ENCODE data around the gene OR2A12.
"Not testable (repeated sequence)": the region's sequence is repeated elsewhere in the genome, so short reads cannot be mapped to it uniquely, and the experiment has no call there.

The OR2A12 gene, protein sequence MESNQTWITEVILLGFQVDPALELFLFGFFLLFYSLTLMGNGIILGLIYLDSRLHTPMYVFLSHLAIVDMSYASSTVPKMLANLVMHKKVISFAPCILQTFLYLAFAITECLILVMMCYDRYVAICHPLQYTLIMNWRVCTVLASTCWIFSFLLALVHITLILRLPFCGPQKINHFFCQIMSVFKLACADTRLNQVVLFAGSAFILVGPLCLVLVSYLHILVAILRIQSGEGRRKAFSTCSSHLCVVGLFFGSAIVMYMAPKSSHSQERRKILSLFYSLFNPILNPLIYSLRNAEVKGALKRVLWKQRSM

DNA sequence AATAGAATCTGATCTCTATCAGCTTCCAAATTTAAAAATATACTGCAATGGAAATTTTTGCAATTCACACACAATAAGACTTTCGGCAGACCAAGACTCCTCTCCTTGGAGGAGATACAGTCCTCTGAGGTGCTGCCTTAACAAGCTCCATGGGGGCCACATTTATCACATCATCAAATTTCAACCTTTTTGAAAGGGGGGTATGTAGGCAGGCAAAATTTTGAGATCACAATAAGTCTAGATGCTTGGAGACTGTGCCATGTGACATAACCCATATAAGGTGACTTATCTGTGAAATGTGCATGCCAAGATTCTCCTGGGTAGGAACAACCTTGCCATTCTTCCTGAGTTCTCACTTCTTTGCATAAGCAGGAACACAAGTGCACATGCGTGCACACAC is at the start of gene OR2A12:
OR2A12 (plus strand) TSS at position 301 of the 400 bp plus-strand sequence. CDS start 8,830 bp downstream, outside the sequence.
- no peak for DNase-seq (ENCODE audit: low read depth, low spot score)

DNA sequence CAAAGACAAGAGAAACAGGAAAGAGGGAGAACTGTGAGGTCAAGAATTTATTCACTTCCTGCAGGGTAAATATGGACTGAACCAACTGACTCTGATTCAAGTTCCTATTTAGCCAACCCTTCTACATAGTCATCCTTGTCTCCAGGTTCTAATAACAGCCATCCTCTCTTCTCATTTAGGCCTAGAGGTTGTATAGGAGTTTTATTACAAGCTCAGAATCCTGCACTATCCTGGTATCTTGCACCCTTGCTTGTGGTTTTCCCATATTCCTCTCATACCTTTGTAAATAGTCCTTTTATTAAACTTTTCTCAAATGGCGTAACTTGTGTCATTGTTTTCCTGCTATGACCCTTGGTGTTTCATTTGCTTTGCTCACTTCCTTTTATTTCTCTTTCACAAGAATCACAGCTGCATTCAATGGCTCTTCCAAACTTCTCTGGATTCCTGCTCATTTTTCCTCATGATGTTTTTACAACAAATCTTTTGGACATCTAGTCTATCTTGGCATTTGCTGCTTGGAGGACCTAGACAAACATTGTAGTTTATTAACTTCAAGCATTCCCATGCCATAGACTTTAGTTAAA is 49.7 kb upstream of the OR2A12 start:
- DNase-seq (ENCODE audit: low read depth, low spot score), result no peak

DNA sequence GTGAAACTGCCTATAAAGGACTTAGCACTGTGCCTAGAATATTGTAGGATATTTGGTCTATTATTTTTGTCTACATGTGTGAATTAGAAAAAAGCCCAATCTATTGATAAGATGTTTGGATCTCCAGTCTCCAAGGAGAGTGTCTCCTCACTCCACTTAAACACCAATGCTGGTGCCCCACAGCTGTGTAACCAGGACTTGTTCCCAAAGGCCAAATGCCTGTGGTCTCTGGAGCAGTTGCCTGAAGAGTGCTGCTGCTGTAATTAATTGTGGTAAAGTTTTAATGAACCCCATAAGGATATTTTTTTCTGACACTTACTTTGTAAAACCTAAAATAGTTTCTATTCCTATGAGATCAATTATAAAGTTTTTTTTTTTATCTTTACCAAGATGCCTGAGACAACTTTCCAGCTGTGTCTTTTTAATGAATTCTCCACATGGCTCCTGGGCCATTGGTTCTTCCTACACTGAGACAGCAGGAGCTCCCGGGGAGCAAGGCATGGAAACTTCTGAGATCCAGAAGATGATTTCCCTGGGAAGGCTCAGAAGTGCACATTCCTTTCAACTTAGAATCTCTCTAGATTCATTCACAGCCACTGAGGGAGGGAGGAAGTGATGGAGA is 48.6 kb upstream of the OR2A12 start:
- DNase-seq (ENCODE audit: low read depth, low spot score), result no peak

DNA sequence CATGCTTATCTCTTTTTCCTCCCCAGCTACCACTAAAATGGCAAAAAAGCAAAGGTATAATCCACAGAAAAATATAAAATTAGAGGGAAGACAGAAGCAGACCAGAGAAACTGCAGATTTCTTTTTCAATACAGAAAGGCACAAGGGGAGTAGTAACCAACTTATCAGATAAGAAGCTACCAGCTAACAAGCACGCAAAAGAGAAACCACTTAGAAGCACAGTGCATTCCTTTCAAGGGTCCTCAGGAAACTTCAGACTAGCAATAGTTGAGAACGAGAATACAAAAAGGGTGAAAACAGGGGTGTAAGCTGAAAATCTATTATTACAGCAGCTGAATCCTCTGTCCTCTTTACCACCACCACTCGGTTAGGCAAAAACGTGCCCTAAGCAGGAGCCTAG is 47.2 kb upstream of the OR2A12 start:
- no peak for DNase-seq (ENCODE audit: low read depth, low spot score)

DNA sequence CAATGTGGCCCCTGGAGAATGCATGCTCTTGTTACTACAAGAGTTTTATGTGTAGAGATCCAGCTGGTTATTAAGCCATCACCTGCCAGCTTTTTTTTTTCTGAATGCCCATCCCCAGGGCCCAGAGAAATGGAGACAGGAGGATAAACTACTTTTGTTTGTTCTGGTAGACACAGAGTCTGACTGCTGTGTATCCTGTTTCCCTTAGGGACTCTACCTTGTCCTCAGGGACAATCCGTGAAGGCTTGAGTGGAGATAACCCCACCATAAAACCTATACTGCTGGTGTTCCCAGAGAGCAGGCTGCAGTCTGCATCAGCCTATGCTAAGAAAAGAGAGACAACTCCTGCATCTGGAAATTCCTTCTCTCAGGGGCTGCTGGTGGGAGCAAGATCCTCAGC is 37.4 kb upstream of the OR2A12 start, which contains the start of gene OR2A5:
OR2A5 (plus strand) TSS at position 301 of the 400 bp plus-strand sequence. CDS start 1,454 bp downstream, outside the sequence.
- no peak for DNase-seq (ENCODE audit: low read depth, low spot score)

DNA sequence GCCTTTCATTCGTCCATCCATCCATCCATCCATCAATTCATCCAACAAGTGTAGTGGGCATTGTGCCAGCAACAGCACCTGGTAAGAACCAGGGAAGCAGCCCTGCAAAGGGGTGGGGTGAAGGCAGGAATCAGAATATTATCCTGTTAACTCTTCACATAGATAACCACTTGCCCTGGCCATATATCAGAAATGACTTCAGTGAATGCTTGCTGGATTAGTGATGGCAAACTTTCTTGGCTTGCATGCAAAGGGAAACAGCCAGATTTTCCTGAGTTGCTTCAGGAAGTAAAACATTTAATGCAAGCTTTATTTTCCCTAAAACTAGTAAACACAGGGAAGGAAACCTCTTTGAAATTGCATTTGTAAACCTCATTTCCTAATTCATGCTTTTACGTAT is 36.6 kb upstream of the OR2A12 start:
- DNase-seq (ENCODE audit: low read depth, low spot score), result no peak

DNA sequence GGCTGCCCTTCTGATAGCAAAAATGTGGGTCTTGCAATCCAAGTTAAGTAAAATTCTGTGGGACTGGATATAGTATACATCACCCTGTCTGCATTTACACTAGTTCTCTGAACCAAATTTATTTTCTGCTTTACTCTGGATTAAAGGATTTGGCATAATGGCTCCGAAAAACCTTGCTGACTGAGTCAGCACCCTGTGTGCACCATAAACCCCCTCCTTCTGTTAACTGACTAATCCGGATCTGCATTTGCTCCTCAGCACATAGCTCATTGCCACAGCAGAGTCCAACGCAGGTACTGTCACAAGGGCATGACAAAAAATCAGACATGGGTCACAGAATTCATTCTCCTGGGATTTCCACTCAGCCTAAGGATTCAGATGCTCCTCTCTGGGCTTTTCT is 36.0 kb upstream of the OR2A12 start:
- no peak for DNase-seq (ENCODE audit: low read depth, low spot score)

DNA sequence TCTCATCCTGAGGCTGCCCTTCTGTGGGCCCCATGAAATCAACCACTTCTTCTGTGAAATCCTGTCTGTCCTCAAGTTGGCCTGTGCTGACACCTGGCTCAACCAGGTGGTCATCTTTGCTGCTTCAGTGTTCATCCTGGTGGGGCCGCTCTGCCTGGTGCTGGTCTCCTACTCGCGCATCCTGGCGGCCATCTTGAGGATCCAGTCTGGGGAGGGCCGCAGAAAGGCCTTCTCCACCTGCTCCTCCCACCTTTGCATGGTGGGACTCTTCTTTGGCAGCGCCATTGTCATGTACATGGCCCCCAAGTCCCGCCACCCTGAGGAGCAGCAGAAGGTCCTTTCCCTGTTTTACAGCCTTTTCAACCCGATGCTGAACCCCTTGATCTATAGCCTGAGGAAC is 35.2 kb upstream of the OR2A12 start:
- not testable (repeated sequence) for DNase-seq (ENCODE audit: low read depth, low spot score)

DNA sequence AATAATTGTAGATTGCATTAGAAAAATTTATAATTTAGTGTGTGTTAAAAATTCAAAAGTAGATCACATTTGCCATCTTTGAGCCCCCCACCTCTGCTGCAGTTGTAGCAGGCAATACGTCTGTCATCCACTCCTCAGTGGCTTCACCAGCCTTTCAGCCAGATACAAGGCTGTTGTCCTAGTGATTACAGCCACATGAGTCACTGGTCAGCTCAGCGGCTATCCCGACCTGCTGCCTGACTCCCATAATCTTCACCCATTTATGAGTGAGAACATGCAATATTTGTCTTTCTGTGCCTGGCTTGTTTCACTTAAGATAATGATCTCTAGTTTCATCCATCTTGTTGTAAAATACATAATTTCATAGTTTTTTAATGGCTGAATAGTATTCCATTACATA is 28.1 kb upstream of the OR2A12 start:
- no peak for DNase-seq (ENCODE audit: low read depth, low spot score)

DNA sequence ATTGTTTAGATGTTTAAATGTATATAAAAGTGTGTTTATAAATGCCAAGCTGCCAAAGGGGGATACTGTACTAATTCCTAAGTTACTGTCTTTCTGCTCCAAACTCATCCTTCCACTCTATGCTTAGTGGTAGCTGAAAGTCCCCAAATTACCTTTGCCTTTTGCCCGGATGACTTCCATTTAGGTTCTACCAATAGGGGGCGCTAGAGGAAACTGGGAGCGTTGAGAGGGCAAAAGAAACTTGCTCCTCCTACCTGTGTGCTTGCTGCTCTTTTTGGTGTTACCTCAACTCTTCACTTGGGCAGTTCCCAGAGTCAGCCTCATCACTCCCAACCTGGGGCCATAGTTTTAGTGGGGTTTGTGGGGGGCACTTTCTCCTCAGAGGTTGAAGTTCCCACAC is 22.4 kb upstream of the OR2A12 start:
- DNase-seq (ENCODE audit: low read depth, low spot score), result no peak

DNA sequence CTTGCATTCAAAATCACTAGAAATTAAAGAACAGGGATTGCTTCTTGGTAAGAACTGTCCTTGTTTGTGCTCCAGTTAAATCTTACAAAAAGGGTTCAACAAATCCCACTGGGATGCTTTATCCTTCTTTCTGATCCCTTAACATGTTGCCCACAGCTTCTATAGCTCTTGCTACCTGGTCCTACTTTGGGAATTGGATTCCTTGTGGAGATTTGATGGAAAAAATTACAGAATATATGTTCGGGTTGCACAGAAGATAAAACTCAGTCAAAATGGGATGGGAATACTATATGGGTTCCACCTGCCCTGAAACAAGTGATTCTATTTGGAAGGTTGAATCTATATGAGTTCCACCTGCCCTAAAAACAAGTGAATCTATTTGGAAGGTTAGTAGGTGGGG is 16.6 kb upstream of the OR2A12 start, which contains the start of gene OR2A25:
OR2A25 (plus strand) TSS at position 301 of the 400 bp plus-strand sequence. CDS start 4,409 bp downstream, outside the sequence.
- no peak for DNase-seq (ENCODE audit: low read depth, low spot score)

DNA sequence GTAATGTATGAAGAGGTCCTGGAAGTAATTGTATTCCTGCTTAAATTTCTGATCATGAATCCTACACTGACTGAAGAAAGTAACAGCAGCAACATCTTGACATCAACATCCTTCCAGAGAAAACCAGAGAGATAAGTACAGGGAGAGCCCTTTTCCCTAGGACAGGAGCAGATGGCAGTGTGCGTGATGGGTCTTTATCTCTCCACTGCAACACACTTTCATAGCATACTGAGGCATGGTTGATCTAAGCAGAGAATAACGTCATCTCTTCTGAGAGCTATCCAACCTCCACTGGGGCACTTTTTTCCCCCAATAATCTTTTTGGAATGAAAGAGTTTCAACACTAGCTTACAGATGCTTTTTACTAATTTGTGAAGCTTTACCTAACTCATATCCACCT is 16.1 kb upstream of the OR2A12 start:
- DNase-seq (ENCODE audit: low read depth, low spot score), result no peak

DNA sequence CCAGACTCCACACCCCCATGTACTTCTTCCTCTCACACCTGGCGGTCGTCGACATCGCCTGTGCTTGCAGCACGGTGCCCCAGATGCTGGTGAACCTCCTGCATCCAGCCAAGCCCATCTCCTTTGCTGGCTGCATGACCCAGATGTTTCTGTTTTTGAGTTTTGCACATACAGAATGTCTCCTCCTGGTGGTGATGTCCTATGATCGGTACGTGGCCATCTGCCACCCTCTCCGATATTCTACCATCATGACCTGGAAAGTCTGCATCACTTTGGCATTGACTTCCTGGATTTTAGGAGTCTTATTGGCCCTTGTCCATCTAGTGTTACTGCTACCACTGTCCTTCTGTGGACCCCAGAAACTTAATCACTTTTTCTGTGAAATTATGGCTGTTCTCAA is 11.7 kb upstream of the OR2A12 start:
- no peak for DNase-seq (ENCODE audit: low read depth, low spot score)

DNA sequence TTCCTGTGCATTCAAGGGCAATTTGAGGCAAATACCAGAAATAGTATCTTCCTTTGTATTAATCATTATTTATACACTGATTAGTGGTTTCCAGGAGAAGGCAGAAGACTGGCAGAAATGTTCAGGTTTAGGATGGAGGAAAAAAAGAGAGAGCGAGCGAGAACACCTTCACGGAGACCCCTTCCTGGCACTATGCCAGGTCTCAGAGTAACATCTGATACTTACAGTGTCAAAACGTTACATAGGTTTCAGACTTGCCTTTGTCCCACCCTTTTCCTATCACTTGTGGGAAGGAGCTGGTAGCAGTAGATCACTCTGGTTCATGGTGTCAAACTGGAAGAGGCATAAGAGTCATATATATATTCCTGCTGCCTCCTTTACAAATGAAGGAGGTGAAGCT is 652 bp downstream of the OR2A12 start:
- DNase-seq (ENCODE audit: low read depth, low spot score), result no peak

DNA sequence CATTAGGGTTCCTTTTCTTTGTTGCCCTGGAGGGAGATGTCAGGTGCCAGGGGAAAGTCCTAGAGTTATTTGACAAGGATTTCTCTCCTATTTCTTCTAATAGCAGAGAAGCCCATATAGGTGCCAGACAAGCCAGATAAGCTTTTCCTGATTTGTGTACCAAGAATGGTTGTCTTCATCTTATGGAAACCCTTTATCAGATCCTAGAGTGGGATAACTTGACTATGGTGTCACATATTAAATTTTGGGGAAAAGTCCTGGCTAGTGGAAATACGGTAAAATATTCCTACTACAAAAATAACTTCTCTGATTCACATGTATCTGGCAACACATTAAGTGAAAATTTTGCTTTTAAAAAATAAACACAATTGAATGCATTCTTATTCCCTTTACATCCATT is 1.2 kb downstream of the OR2A12 start:
- DNase-seq (ENCODE audit: low read depth, low spot score), result no peak

DNA sequence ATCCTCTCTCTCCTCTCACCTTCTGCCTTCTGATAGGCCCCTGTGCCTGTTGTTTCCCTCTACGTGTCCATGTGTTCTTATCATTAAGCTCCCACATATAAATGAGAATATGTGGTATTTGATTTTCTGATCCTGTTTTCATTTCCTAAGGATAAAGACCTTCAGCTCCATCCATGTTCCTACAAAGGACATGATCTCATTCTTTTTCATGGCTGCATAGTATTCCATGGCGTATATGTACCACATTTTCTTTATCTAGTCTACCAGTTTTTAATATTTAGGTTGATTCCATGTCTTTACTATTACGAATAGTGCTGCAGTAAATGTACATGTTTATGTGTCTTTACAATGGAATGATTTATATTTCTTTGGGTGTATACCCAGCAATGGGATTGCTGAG is 4.6 kb downstream of the OR2A12 start:
- no peak for DNase-seq (ENCODE audit: low read depth, low spot score)

DNA sequence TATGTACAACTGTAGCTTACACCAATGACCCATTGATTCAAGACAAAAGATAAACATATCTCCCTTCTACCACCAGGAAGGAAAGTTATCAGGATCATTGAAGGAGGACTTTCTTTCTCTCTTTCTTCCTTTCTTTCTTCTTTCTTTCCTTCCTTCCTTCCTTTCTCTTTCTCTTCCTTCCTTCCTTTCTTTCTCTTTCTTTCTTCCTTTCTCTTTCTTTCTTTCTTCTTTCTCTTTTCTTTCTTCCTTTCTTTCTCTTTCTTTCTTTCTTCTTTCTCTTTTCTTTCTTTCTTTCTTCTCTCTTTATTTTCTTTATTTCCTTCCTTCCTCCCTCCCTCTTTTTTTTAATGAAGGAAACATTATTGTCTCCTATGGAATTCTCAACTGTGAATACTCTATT is 12.7 kb downstream of the OR2A12 start:
- no peak for DNase-seq (ENCODE audit: low read depth, low spot score)

DNA sequence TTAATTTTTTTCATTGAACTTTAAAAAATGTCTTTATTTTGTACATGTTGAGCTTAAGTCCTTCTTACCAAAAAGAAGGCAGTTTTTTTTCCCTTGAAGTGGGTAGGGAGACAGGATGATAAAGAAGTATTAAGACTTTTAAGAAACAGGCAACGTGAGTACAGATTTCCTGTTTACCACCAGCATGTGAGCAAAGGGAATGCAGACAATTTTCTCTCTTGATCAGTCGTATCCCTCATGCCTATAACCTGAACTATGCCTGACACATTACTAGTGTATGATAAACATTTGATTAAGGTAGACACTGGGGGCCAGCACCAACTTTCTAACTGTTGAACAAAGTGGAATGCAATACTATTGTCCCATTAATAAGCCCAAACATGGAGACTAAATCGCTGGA is 14.5 kb downstream of the OR2A12 start:
- no peak for DNase-seq (ENCODE audit: low read depth, low spot score)

DNA sequence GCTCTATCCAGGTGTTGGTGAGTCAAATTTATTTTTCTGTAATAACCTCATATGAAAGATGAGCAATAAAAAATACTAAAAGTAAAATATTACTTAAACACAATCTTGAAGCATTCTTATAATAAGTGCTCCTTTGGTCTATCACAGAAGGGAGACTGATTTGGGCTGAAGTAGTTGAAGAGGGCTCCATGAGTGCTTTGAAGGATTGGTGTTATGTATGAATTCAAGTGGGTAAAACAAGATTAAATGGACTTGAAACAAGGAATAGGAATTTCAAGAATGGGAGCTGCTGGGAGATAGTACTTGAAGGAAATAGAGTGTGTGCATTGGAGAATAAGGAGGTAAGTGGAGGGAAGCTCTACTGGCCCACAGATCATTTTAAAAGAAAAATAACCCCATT is 16.0 kb downstream of the OR2A12 start:
- DNase-seq (ENCODE audit: low read depth, low spot score), result no peak

DNA sequence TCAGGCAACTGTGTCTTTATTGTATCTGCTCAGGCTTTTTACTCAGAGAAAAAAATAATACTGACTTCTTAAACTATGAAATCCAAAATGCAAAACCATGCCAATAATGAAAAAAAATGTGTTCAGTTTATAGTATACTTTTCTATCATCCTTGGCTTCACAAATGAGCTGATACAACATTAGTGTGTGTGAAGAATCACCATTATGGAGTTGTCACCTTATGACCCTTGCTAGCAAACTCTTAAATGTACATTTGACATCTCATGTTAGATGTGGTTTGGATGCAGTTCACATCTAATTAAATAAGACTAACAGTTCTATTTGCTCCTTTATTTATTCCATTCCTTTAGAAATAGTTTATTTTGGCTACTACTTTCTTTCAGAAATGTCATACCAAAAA is 19.1 kb downstream of the OR2A12 start:
- DNase-seq (ENCODE audit: low read depth, low spot score), result no peak

DNA sequence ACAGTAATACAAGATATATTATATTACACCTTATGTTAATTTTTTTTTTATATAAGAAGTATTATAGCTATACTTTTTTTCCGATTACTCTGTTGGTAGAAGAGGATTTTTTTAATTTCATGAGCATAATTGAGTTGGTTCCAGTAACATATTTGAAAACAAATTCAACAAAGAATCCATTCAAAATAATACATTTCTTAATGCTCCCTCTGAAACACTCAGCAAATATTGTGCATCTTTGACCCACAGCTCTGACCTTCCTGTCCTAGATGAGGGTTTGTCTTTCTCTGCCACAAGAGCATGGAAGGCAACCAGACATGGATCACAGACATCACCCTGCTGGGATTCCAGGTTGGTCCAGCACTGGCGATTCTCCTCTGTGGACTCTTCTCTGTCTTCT is 23.2 kb downstream of the OR2A12 start, which contains the start of gene OR2A2:
OR2A2 (plus strand) TSS at position 301 of the 400 bp plus-strand sequence; CDS start at position 301, 0 bp downstream.
- DNase-seq (ENCODE audit: low read depth, low spot score), result no peak

DNA sequence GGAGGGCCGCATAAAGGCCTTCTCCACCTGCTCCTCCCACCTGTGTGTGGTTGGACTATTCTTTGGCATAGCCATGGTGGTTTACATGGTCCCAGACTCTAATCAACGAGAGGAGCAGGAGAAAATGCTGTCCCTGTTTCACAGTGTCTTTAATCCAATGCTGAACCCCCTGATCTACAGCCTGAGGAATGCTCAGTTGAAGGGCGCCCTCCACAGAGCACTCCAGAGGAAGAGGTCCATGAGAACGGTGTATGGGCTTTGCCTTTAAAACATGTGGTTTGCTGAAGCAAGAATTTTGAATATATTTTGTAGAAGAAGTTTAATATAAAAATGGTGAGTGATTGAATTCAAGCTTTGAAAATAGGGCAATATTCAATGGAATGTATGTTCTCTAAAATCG is 24.2 kb downstream of the OR2A12 start:
- DNase-seq (ENCODE audit: low read depth, low spot score), result no peak

DNA sequence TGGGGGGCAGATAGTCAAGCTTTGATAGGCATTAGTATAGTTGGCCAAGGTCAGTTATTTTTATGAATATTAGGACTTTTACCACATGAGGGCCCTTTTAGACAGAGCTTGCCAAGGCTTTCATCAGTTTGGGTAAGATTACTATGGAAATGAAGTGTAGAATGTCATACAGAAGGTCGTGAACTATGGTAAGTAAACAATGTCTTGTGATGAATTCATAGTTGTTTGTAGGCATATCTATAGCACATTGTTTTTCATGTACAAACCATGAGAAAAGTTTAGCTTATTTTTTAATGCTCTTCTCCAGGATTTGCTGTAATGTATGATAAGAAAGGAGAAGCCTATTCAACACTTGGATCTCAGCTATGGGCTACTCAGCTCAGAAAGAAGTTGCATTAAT is 27.6 kb downstream of the OR2A12 start:
- no peak for DNase-seq (ENCODE audit: low read depth, low spot score)

All from astrocyte of the hippocampus (primary cell).